Aorta (tissue), 5 donors: ENCODE measurements around the gene NUP133. TPM values are rescaled to one million over a fixed set of nuclear protein-coding genes. Genes with fewer than 3 reads are reported as not detected.

ENCODE experiments used
- ATAC-seq: fragments of 200-7000 bp; cut with Tn5 transposase; one replicate; pipeline ENCODE4 v1.9.1; 2022; ENCODE audit warnings: moderate library complexity; ENCODE audit not compliant: low FRiP score
- DNase-seq, 2 donors: peaks; one replicate each; pipeline ENCODE4 v3.0.0-alpha.2; 2020
- H3K27ac ChIP-seq, 2 donors: one replicate each; pipeline ENCODE4 v1.5.1; 2013; ENCODE audit warnings: low read length in 2 of 2, mild to moderate bottlenecking in 2 of 2, moderate library complexity in 2 of 2, control low read depth in 1 of 2, inconsistent platforms in 1 of 2, low read depth in 1 of 2
- H3K27me3 ChIP-seq, 2 donors: one replicate each; pipeline ENCODE4 v1.6.1; 2013; ENCODE audit warnings: control low read depth in 1 of 2, low read length in 1 of 2, mild to moderate bottlenecking in 1 of 2, moderate library complexity in 1 of 2; ENCODE audit not compliant: insufficient read depth in 2 of 2, control insufficient read depth in 1 of 2
- H3K36me3 ChIP-seq, 2 donors: one replicate each; pipeline ENCODE4 v1.6.1; 2013; ENCODE audit warnings: control low read depth in 1 of 2, low read length in 1 of 2, mild to moderate bottlenecking in 1 of 2; ENCODE audit not compliant: insufficient read depth in 2 of 2, control insufficient read depth in 1 of 2
- H3K4me1 ChIP-seq, 2 donors: one replicate each; pipeline ENCODE4 v1.6.1; 2013; ENCODE audit warnings: low read length in 2 of 2, control low read depth in 1 of 2, mild to moderate bottlenecking in 1 of 2, moderate library complexity in 1 of 2; ENCODE audit not compliant: insufficient read depth in 2 of 2, control insufficient read depth in 1 of 2
- H3K4me3 ChIP-seq, 2 donors: one replicate each; pipeline ENCODE4 v1.5.1; 2013; ENCODE audit warnings: low read length in 2 of 2, control low read depth in 1 of 2, mild to moderate bottlenecking in 1 of 2
- H3K9me3 ChIP-seq: one replicate; pipeline ENCODE4 v1.6.1; 2013; ENCODE audit warnings: mild to moderate bottlenecking, low read length; ENCODE audit not compliant: control insufficient read depth
- WGBS, 2 donors: extraction: QIAGEN DNeasy Blood & Tissue Kit; methylation state at CpG; one replicate each; pipeline ENCODE4 v1.1.7; 2013; 5-methylcytosine and 5-hydroxymethylcytosine counted together
- intact Hi-C, 2 donors: fragments of 100-400 bp; cut with DNase I; formaldehyde crosslinking; loops; one replicate each; pipeline versions ENCODE4 v1.14.2 to v1.15.0; 2022
- polyA plus RNA-seq, 2 donors: library from polyadenylated mRNA; stranded (reverse); fragments of 200-250 nt; gene quantifications; one replicate each; pipeline ENCODE4 v1.2.3, GENCODE V29; 2013
- total RNA-seq, 2 donors: library from RNA; stranded (reverse); fragmentation: NEBNext Ultra II Directional; extraction: Animal tissue kit (Norgen Biotek cat#: 25700); gene quantifications; one replicate each; pipeline ENCODE4 v1.2.1, GENCODE V29; 2021
- donor health status: healthy with polysubstance abuse.
- donor health status: Bipolar disorder and iron deficiency.
- donor health status: DM: no; HTN: no; CAD: no.
- donor health status: DM: no; HTN: no; CAD: no.
- donor health status: DM: yes; HTN: yes; CAD: no.

The NUP133 gene
- total and polyA plus RNA-seq, 4 donors: 5.1 to 37.3 (median 24.0) TPM

DNA sequence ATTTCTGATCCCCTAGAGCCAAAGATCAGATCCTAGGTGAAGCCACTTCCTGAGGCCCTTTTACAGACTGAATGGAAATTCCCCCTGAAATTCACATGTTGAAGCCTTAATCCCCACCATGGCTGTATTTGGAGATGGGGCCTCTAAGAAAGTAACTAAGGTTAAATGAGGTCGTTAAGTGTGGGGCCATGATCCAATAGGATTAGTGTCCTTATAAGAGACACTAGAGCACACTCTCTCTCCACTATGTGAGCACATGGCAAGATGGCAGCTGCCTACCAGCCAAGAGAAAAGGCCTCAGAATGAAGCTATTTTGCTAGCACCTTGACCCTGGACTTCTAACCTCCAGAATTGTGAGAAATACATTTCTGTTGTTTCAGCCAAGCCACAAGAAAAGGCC lies 36.4 kb upstream of the NUP133 start:
- Histone ChIP-seq H3K9me3 (no peaks in the 10 kb centered on the region), H3K27ac (no peak overlapping the region), H3K36me3 (peaks cover 5 to 13% of the 10 kb centered on the region in 2 donors), H3K27me3 (no peaks in the 10 kb centered on the region), H3K4me1 (peaks cover 0 to 3% of the 10 kb centered on the region in 2 donors), H3K4me3 (no peak overlapping the region)
- intact Hi-C loops: no loop called here
- DNase-seq (no peak), ATAC-seq (no peak)
- WGBS, 2 donors: 94 to 96% methylated on average over 1 of the region's 1 CpG

DNA sequence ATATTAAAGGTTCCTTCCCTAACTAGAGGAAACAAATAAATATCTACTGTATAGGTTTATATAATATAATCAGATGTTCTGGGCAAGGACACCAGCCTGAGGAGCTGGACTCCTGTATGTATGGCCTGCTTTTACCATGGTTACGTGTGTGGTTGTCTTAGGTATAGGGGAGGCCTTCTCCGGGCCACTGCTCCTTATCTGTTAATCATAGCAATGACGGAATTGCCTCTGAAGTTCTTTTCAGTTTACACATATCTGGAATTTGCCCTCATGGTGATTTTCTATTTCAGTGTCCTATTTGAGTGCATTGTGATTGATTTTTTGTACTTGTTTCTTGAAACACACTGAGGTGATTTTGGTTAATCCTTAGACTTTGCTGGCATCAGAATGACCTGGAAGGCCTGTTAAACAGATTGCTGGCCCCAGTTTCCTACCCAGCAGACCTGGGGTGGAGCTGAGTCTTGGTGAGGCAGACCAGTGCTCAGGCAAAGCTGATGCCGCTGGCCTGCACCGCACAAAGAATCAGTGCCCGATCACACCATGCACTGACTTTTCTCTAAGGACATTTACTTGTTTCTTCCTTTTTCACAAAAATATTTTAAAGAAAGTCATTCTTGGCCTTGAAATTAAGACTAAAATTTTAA lies 31.8 kb upstream of the NUP133 start:
- WGBS, 2 donors: 90 to 95% methylated on average over 6 of the region's 6 CpGs
- ATAC-seq: no peak
- H3K36me3 ChIP-seq: peaks cover 5 to 15% of the 10 kb centered on the region in 2 donors

DNA sequence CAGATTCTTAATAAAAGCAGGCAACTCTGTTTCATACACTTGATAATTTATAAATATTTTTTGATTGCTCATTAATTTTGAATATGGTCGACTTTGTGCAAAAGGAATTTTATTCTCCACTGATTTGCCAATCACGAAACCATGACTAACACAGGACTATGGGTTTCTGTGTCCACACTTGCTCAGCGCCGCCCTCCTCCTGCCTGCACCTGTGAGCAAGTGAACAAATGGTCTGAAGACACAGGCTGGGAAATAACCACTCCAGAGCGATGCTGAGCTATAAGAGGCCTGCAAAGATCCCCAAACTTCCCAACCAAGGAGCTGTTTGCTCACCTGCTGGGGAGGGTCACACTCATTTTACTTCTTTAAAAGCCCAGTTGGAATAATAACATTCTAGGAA lies 30.8 kb upstream of the NUP133 start:
- no peak overlapping the region for H3K27ac ChIP-seq
- no peak for ATAC-seq
- no peak for DNase-seq
- H3K27me3 ChIP-seq: no peaks in the 10 kb centered on the region
- intact Hi-C loops: no loop called here
- no peaks in the 10 kb centered on the region for H3K4me1 ChIP-seq
- H3K9me3 ChIP-seq: no peaks in the 10 kb centered on the region
- WGBS, 2 donors: 87 to 93% methylated on average over 5 of the region's 5 CpGs
- peaks cover 5 to 15% of the 10 kb centered on the region in 2 donors for H3K36me3 ChIP-seq
- H3K4me3 ChIP-seq: no peak overlapping the region

More for the DNA sequence above, 31.8 kb upstream of the NUP133 start:
- intact Hi-C loops: no loop called here
- H3K27ac ChIP-seq: no peak overlapping the region
- no peaks in the 10 kb centered on the region for H3K4me1 ChIP-seq
- DNase-seq: no peak
- no peaks in the 10 kb centered on the region for H3K9me3 ChIP-seq
- H3K27me3 ChIP-seq: no peaks in the 10 kb centered on the region
- no peak overlapping the region for H3K4me3 ChIP-seq

DNA sequence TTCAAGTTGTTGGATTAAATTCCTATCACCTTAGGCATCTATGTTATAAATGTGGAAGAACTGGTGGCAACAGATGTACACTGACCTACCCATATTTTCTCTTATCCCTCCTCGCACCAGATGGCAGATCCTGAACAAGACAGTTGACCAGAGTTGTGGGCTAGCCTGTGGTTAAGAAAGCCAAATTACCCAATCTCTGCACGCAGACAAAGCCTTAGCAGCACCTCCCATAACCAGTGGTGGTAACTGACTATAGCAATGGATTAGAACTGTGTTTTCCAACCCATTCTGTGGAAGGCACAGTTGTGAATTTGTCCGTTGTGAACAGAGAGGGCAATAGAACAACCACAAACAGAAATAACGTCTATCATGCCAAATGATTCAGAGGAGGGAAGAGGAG lies 29.8 kb upstream of the NUP133 start:
- no peak overlapping the region for H3K4me3 ChIP-seq
- intact Hi-C loops: no loop called here
- no peaks in the 10 kb centered on the region for H3K4me1 ChIP-seq
- no peaks in the 10 kb centered on the region for H3K27me3 ChIP-seq
- no peak for DNase-seq
- ATAC-seq: no peak
- H3K27ac ChIP-seq: no peak overlapping the region
- 72 to 77% methylated on average over 4 of the region's 4 CpGs for WGBS, 2 donors
- no peaks in the 10 kb centered on the region for H3K9me3 ChIP-seq
- peaks cover 5 to 12% of the 10 kb centered on the region in 2 donors for H3K36me3 ChIP-seq

DNA sequence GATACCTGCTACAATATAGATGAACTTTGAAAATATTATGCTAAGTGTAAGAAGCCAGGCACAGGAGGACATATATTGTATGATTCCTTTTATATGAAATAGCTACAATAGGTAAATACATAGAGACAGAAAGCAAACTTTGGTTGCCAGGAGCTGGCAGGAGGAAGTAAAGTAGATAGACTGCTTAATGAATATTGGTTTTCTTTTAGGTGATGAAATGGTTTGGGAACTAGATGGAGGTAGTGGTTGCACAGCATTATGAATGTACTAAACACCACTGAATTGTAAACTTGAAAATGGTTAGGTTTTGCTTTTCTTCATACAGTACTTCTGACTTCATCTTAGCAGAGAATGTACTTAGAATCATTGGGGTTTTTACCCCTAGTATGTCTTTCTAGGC lies 28.8 kb upstream of the NUP133 start:
- H3K27me3 ChIP-seq: no peaks in the 10 kb centered on the region
- intact Hi-C loops: no loop called here
- no peaks in the 10 kb centered on the region for H3K4me1 ChIP-seq
- H3K36me3 ChIP-seq: peaks cover 5 to 14% of the 10 kb centered on the region in 2 donors
- no peaks in the 10 kb centered on the region for H3K9me3 ChIP-seq
- no peak overlapping the region for H3K27ac ChIP-seq
- DNase-seq: no peak
- H3K4me3 ChIP-seq: no peak overlapping the region
- ATAC-seq: no peak

DNA sequence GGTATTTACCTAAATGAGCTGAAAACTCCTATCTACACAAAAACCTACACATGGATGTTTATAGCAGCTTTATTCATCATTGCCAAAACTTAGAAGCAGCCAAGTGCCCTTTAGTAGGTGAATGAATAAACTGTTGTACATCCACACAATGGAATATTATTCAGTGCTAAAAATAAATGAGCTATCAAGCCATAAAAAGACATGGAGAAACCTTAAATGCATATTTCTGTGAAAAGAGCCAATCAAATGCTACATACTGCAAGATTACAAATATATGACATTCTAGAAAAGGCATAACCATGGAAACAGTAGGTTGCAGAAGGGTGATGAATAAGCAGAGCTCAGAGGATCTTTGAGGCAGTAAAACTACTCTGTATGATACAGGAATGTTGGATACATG lies 27.1 kb upstream of the NUP133 start:
- Histone ChIP-seq H3K9me3 (no peaks in the 10 kb centered on the region), H3K27me3 (no peaks in the 10 kb centered on the region), H3K36me3 (peaks cover 5 to 17% of the 10 kb centered on the region in 2 donors), H3K4me1 (no peaks in the 10 kb centered on the region), H3K27ac (no peak overlapping the region), H3K4me3 (no peak overlapping the region)
- DNase-seq (no peak), ATAC-seq (no peak)
- intact Hi-C loops: no loop called here

DNA sequence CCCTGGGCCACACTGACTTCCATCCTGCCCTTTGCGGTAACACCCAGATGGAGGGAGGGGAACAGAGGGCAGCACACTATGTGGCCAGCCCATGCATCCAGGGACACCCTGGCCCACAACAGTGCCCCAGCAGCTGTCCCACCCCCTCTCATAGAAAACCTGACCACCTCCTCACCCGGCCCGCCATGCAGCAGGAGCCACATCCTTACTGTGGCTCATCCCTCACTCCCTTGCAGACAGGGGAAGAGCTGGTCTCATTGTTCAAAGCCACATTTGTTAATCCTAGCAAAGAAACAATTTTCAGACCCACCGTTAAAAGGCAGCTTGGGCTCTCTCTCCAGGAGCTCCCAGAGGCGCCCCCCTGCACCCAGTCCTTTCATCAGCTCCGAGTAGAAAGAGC lies 23.2 kb upstream of the NUP133 start:
- WGBS, 2 donors: 92 to 97% methylated on average over 6 of the region's 6 CpGs
- Histone ChIP-seq H3K9me3 (no peaks in the 10 kb centered on the region), H3K36me3 (peaks cover 3 to 13% of the 10 kb centered on the region in 2 donors), H3K27me3 (no peaks in the 10 kb centered on the region), H3K27ac (no peak overlapping the region), H3K4me1 (no peaks in the 10 kb centered on the region), H3K4me3 (no peak overlapping the region)
- intact Hi-C loops: no loop called here
- DNase-seq (no peak), ATAC-seq (no peak)

DNA sequence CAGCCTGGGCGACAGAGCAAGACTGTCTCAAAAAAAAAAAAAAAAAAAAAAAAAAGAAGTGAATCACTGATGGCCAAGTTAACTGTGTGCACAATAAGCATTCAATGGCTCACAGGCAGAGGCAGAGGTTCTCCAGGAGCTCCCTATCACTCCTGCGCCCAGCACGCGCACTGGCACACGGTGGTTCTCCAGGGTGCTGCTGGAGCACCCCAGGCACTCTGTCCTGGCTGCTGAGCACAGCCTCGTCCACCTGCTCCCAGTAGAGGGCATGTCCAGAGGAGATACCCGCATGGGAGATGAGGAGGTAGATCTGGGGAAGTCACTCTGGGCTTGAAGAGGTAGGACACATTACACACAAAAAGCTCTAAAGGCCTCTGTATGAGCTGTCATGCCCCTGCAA lies 21.5 kb upstream of the NUP133 start:
- intact Hi-C loops: no loop called here
- no peaks in the 10 kb centered on the region for H3K27me3 ChIP-seq
- DNase-seq (no peak), ATAC-seq (no peak)
- H3K36me3 ChIP-seq: peaks cover 6 to 13% of the 10 kb centered on the region in 2 donors
- H3K4me3 ChIP-seq: no peak overlapping the region
- WGBS, 2 donors: 93 to 95% methylated on average over 7 of the region's 7 CpGs
- H3K4me1 ChIP-seq: no peaks in the 10 kb centered on the region
- H3K9me3 ChIP-seq: no peaks in the 10 kb centered on the region
- no peak overlapping the region for H3K27ac ChIP-seq

DNA sequence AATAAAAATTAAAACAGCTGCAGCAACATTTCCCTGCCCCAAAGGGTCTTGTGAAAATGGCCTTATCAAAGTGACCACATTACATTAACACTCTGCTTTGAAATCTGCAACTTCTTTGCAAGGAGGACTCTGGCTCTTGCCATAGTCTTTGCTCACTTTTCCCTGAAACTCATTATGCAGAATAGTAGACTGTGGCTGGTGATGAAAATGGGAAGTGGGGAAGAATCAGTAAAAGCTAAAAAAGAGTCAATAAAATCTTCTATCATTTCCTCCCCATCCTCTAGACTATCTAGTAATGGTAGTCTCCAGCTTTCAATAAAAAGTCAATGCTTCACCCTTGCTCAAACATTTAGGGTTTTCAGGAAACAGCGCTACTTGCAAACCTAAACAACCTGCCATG lies 18.6 kb upstream of the NUP133 start:
- Histone ChIP-seq H3K9me3 (no peaks in the 10 kb centered on the region), H3K36me3 (peaks cover 6 to 10% of the 10 kb centered on the region in 2 donors), H3K4me3 (no peak overlapping the region), H3K27me3 (no peaks in the 10 kb centered on the region), H3K27ac (no peak overlapping the region), H3K4me1 (no peaks in the 10 kb centered on the region)
- no peak for ATAC-seq
- DNase-seq: no peak
- WGBS, 2 donors: 96 to 97% methylated on average over 1 of the region's 1 CpG
- intact Hi-C loops: no loop called here
